Endothelial cell of umbilical vein (primary cell): Measurements from ENCODE around the gene VSX2. TPM values are rescaled to one million over a fixed set of nuclear protein-coding genes. Genes with fewer than 3 reads are reported as not detected.

ENCODE experiments used
- BruUV-seq: library from RNA; stranded (reverse); fragments of 400-500 nt; replicated peaks from 2 replicates; lab custom pipeline; 2021; lab: Mats Ljungman, UMichigan
- CTCF ChIA-PET: fragments of 300-600, 350-600 bp; sonication (Branson Sonifier 250); formaldehyde crosslinking; loops from one replicate; lab custom pipeline; 2021; ENCODE audit warnings: antibody characterized with exemption, inconsistent platforms; lab: Charles Lee
- POLR2A ChIA-PET: fragments of 300-600, 350-600 bp; sonication (Branson Sonifier 250); formaldehyde crosslinking; loops from one replicate; lab custom pipeline; 2021; ENCODE audit warnings: antibody characterized with exemption, inconsistent platforms; lab: Charles Lee
- DNase-seq: peaks from one replicate; pipeline ENCODE4 v3.0.0-alpha.2; 2011; ENCODE audit warnings: low read depth, low spot score
- FAIRE-seq: peaks from 2 replicates; lab custom pipeline; 2011; peaks lifted over from hg19 to GRCh38; lab: Jason Lieb, UNC
- H2AFZ ChIP-seq: 2 replicates; pipeline ENCODE4 v1.6.0; 2012; ENCODE audit warnings: low read depth, low read length, control low read depth, inconsistent platforms
- H3K27ac ChIP-seq: 2 replicates; pipeline ENCODE4 v1.5.1; 2011; ENCODE audit warnings: low read depth, mild to moderate bottlenecking, control low read depth, low read length, moderate library complexity; ENCODE audit not compliant: insufficient read depth
- H3K27me3 ChIP-seq, 2 experiments: 2 replicates each; pipeline versions ENCODE4 v1.6.0 to v1.6.1; 2011; ENCODE audit warnings: low read length in 2 of 2, mixed read lengths in 1 of 2; ENCODE audit not compliant: control insufficient read depth in 2 of 2, insufficient read depth in 2 of 2
- H3K36me3 ChIP-seq, 2 experiments: 2 replicates in 1 of 2; 3 replicates in 1 of 2; pipeline ENCODE4 v1.5.1; 2011; ENCODE audit warnings: low read length in 2 of 2, mild to moderate bottlenecking in 1 of 2, moderate library complexity in 1 of 2; ENCODE audit not compliant: control insufficient read depth in 2 of 2, insufficient read depth in 2 of 2; ENCODE audit errors: extremely low read depth in 1 of 2
- H3K4me1 ChIP-seq: 3 replicates; pipeline ENCODE4 v1.5.1; 2011; ENCODE audit warnings: mild to moderate bottlenecking, low read length; ENCODE audit not compliant: control insufficient read depth, insufficient read depth; ENCODE audit errors: extremely low read depth
- H3K4me2 ChIP-seq: 2 replicates; pipeline ENCODE4 v1.6.1; 2011; ENCODE audit warnings: low read length, control low read depth, mixed read lengths; ENCODE audit not compliant: insufficient read depth
- H3K4me3 ChIP-seq, 3 experiments: fragments of 200-600 bp in 1 of 3; sonication (generic), shearing (Covaris generic) in 1 of 3; replicated peaks in 1 of 3; 2 replicates each; pipeline ENCODE4 v1.5.1; 2011 to 2016; ENCODE audit warnings: control low read depth in 3 of 3, low read length in 3 of 3, mild to moderate bottlenecking in 2 of 3, inconsistent platforms in 1 of 3, low read depth in 1 of 3, moderate library complexity in 1 of 3; ENCODE audit not compliant: insufficient read depth in 1 of 3
- H3K79me2 ChIP-seq: 2 replicates; pipeline ENCODE4 v1.6.0; 2012; ENCODE audit warnings: low read length, inconsistent platforms; ENCODE audit not compliant: control insufficient read depth, insufficient read depth
- H3K9ac ChIP-seq: replicated peaks from 2 replicates; pipeline ENCODE3; 2011; ENCODE audit warnings: low read length, control low read depth; ENCODE audit not compliant: insufficient read depth; ENCODE audit errors: extremely low read depth
- H3K9me1 ChIP-seq: replicated peaks from 3 replicates; pipeline ENCODE4 v1.6.0; 2011; ENCODE audit warnings: mild to moderate bottlenecking, low read length; ENCODE audit not compliant: control insufficient read depth, insufficient read depth; ENCODE audit errors: extremely low read depth
- H3K9me3 ChIP-seq: replicated peaks from 2 replicates; pipeline ENCODE4 v1.5.1; 2012; ENCODE audit warnings: low read length, inconsistent platforms; ENCODE audit not compliant: control insufficient read depth, insufficient read depth
- H4K20me1 ChIP-seq: replicated peaks from 2 replicates; pipeline ENCODE3; 2011; ENCODE audit warnings: mild to moderate bottlenecking, low read length; ENCODE audit not compliant: control insufficient read depth, insufficient read depth; ENCODE audit errors: extremely low read depth
- EZH2 ChIP-seq: IDR thresholded peaks from 2 replicates; pipeline ENCODE4 v1.6.1; 2012; ENCODE audit warnings: borderline replicate concordance, low read depth, mild to moderate bottlenecking, moderate library complexity, low read length, inconsistent platforms; ENCODE audit not compliant: severe bottlenecking
- FOS ChIP-seq: IDR thresholded peaks from 2 replicates; pipeline ENCODE4 v1.6.1; 2011; ENCODE audit warnings: mild to moderate bottlenecking, low read length, moderate library complexity, borderline replicate concordance; ENCODE audit not compliant: insufficient read depth
- GATA2 ChIP-seq: IDR thresholded peaks from 2 replicates; pipeline ENCODE4 v1.7.0; 2011; ENCODE audit warnings: low read depth, mild to moderate bottlenecking, moderate library complexity, mixed read lengths, low read length; ENCODE audit not compliant: insufficient read length, insufficient read depth
- JUN ChIP-seq: IDR thresholded peaks from 2 replicates; pipeline ENCODE4 v1.6.1; 2011; ENCODE audit warnings: borderline replicate concordance, low read depth; ENCODE audit not compliant: insufficient read length, insufficient read depth
- MYC ChIP-seq: IDR thresholded peaks from one replicate; pipeline ENCODE4 v1.6.1; 2011; ENCODE audit warnings: mild to moderate bottlenecking, low read depth, low read length
- POLR2A ChIP-seq: IDR thresholded peaks from 2 replicates; pipeline ENCODE4 v1.6.1; 2012; ENCODE audit warnings: low read depth, mild to moderate bottlenecking, control low read depth, low read length
- POLR2AphosphoS5 ChIP-seq: IDR thresholded peaks from 2 replicates; pipeline ENCODE4 v1.6.1; 2012; ENCODE audit warnings: low read depth, mild to moderate bottlenecking, control low read depth, low read length, moderate library complexity; ENCODE audit not compliant: insufficient read depth
- dilution Hi-C: fragments of 300-500 bp; cut with MboI; formaldehyde crosslinking; loops from one replicate; pipeline ENCODE4 v1.15.0; 2019; ENCODE audit warnings: low sequenced_read_pairs; ENCODE audit not compliant: extremely low pct_ligation_motif_present
- intact Hi-C: fragments of 100-400 bp; cut with micrococcal nuclease; formaldehyde crosslinking; loops from one replicate; pipeline ENCODE4 v1.10.0; 2022
- polyA plus RNA-seq, 4 experiments: library from polyadenylated mRNA; depleted of rRNA in 3 of 4; stranded (reverse) in 3 of 4; unstranded in 1 of 4; fragments of >200 nt; gene quantifications; 2 replicates each; pipeline versions ENCODE4 v1.2.1 to v1.2.3, GENCODE V29; 2011 to 2012; ENCODE audit warnings: missing spikeins in 1 of 4
- total RNA-seq: library from RNA; stranded (reverse); gene quantifications from 2 replicates; pipeline ENCODE4 v1.2.3, GENCODE V29; 2021
- TF ChIP-seq, protein P1 (sequence below): IDR thresholded peaks from 2 replicates; pipeline ENCODE4 v1.6.1; 2011; ENCODE audit not compliant: insufficient read depth, insufficient read length
- TF ChIP-seq, protein P2 (sequence below), 2 donors: IDR thresholded peaks; 1 replicate in 1 of 2; 2 replicates in 1 of 2; pipeline ENCODE4 v1.5.1; 2011; ENCODE audit warnings: low read length in 2 of 2, mild to moderate bottlenecking in 2 of 2, moderate library complexity in 2 of 2, control low read depth in 1 of 2, inconsistent platforms in 1 of 2, low read depth in 1 of 2; ENCODE audit not compliant: insufficient read depth in 1 of 2; ENCODE audit errors: extremely low read depth in 1 of 2

The VSX2 gene
- total and polyA plus RNA-seq, 2 donors (not counting 3 experiments of a cell fraction or from before 2014, with no cell fraction given) = not detected

DNA sequence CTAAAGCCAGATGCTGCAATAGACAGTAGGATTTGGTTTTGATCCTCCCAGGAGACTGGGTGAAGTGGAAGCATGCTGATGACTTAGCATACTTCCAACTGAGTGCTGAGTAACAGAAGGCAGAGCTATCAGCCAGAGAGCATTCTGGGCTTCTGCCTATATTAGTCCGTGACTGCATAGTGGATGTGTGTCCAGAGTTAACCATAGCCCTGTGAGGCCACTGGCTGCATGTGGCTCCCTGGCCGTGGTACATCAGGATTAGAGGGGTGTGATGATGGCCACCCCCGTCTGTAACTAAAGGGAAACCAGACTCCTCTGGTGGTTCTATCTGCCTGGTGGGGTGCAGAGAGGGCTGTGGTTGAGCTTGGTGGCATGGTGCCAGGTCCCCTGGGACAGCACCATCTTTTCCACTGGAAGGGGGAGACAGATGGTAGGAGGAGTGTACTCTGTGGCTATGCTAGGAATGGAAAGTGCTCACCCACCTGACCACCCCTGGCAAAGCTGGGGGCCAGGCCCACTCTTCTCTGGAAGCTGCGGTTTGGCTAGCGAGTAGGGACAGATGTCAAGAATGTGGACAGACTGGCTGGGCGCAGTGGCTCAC, 36.1 kb downstream of the VSX2 start:
- TF ChIP-seq EZH2 (no peak), JUN (no peak), FOS (no peak), POLR2AphosphoS5 (no peak), POLR2A (no peak), MYC (no peak), GATA2 (no peak)
- TF ChIP-seq, protein P1, sequence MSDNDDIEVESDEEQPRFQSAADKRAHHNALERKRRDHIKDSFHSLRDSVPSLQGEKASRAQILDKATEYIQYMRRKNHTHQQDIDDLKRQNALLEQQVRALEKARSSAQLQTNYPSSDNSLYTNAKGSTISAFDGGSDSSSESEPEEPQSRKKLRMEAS = no peak
- TF ChIP-seq, protein P2, sequence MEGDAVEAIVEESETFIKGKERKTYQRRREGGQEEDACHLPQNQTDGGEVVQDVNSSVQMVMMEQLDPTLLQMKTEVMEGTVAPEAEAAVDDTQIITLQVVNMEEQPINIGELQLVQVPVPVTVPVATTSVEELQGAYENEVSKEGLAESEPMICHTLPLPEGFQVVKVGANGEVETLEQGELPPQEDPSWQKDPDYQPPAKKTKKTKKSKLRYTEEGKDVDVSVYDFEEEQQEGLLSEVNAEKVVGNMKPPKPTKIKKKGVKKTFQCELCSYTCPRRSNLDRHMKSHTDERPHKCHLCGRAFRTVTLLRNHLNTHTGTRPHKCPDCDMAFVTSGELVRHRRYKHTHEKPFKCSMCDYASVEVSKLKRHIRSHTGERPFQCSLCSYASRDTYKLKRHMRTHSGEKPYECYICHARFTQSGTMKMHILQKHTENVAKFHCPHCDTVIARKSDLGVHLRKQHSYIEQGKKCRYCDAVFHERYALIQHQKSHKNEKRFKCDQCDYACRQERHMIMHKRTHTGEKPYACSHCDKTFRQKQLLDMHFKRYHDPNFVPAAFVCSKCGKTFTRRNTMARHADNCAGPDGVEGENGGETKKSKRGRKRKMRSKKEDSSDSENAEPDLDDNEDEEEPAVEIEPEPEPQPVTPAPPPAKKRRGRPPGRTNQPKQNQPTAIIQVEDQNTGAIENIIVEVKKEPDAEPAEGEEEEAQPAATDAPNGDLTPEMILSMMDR (IDR thresholded peaks at IDR 0.05; ENCODE audit: extremely low read depth in 1 of 2, insufficient read depth in 1 of 2, low read depth in 1 of 2, low read length in 2 of 2) = no peak
- Histone ChIP-seq H3K9ac (no peak overlapping the region), H2AFZ (no peak overlapping the region), H3K79me2 (no peaks in the 10 kb centered on the region), H3K9me3 (no peaks in the 10 kb centered on the region), H3K4me2 (no peak overlapping the region), H3K9me1 (no peaks in the 10 kb centered on the region), H3K36me3 (no peaks in the 10 kb centered on the region), H3K4me3 (no peak overlapping the region), H3K27ac (no peak overlapping the region), H3K27me3 (peaks cover 0 to 2% of the 10 kb centered on the region in 2 experiments), H4K20me1 (no peaks in the 10 kb centered on the region), H3K4me1 (peaks cover 4% of the 10 kb centered on the region)
- FAIRE-seq (no peak), DNase-seq (no peak)
- dilution Hi-C loops = no loop called here
- intact Hi-C loops = no loop called here
- POLR2A ChIA-PET = no interaction called here
- no TSS peak for BruUV-seq
- CTCF ChIA-PET = interaction anchor here (1.2 kb wide), 1 partner anchor 10 kb away, joined by 3 read pairs; no protein-coding TSS in a partner anchor
